H9 (cell line): ENCODE results near the gene ARFGAP1. TPM values are rescaled to one million over a fixed set of nuclear protein-coding genes. Genes with fewer than 3 reads are reported as not detected.

Experiments used
- DNase-seq: peaks from one replicate; pipeline ENCODE4 v3.0.0-alpha.2; 2017
- H2AFZ ChIP-seq: one replicate; pipeline ENCODE4 v1.6.1; 2013; ENCODE audit warnings: mild to moderate bottlenecking, low read length, control low read depth, moderate library complexity
- H2AK5ac ChIP-seq: 2 replicates; pipeline ENCODE4 v1.6.1; 2013; ENCODE audit warnings: low read length, control low read depth, mixed read lengths; ENCODE audit not compliant: insufficient read length
- H2BK120ac ChIP-seq: one replicate; pipeline ENCODE4 v1.6.1; 2013; ENCODE audit warnings: low read depth, mild to moderate bottlenecking, low read length, control low read depth, inconsistent platforms; ENCODE audit not compliant: poor library complexity, severe bottlenecking
- H2BK12ac ChIP-seq: 2 replicates; pipeline ENCODE4 v1.6.1; 2013; ENCODE audit warnings: low read length, control low read depth, mixed read lengths, low read depth; ENCODE audit not compliant: insufficient read length
- H2BK15ac ChIP-seq: 2 replicates; pipeline ENCODE4 v1.6.1; 2013; ENCODE audit warnings: low read depth, low read length, control low read depth
- H2BK20ac ChIP-seq: one replicate; pipeline ENCODE4 v1.6.1; 2013; ENCODE audit warnings: low read depth, mild to moderate bottlenecking, low read length, control low read depth, inconsistent platforms; ENCODE audit not compliant: poor library complexity, severe bottlenecking
- H2BK5ac ChIP-seq: 2 replicates; pipeline ENCODE4 v1.6.1; 2013; ENCODE audit warnings: low read length, control low read depth, mixed read lengths; ENCODE audit not compliant: insufficient read length
- H3K14ac ChIP-seq: 2 replicates; pipeline ENCODE4 v1.6.1; 2013; ENCODE audit warnings: low read length, control low read depth; ENCODE audit not compliant: insufficient read depth
- H3K18ac ChIP-seq: 2 replicates; pipeline ENCODE4 v1.6.1; 2013; ENCODE audit warnings: low read depth, mild to moderate bottlenecking, mixed read lengths, low read length, control low read depth; ENCODE audit not compliant: insufficient read length
- H3K23ac ChIP-seq: 2 replicates; pipeline ENCODE4 v1.6.1; 2013; ENCODE audit warnings: low read length, control low read depth, mixed read lengths, low read depth; ENCODE audit not compliant: insufficient read length
- H3K23me2 ChIP-seq: 2 replicates; pipeline ENCODE4 v1.6.1; 2013; ENCODE audit warnings: low read depth, mild to moderate bottlenecking, mixed read lengths, low read length, control low read depth; ENCODE audit not compliant: insufficient read length, poor library complexity, severe bottlenecking
- H3K27ac ChIP-seq: 2 replicates; pipeline ENCODE4 v1.5.1; 2013; ENCODE audit warnings: low read length, control low read depth, mixed read lengths, low read depth; ENCODE audit not compliant: insufficient read length
- H3K27me3 ChIP-seq: 2 replicates; pipeline ENCODE4 v1.6.1; 2013; ENCODE audit warnings: low read length, control low read depth, inconsistent platforms; ENCODE audit not compliant: insufficient read depth
- H3K4ac ChIP-seq: 2 replicates; pipeline ENCODE4 v1.6.1; 2013; ENCODE audit warnings: low read depth, mild to moderate bottlenecking, control low read depth, inconsistent platforms, low read length, moderate library complexity
- H3K4me1 ChIP-seq: 2 replicates; pipeline ENCODE4 v1.6.1; 2013; ENCODE audit warnings: low read length, control low read depth, inconsistent platforms; ENCODE audit not compliant: insufficient read depth
- H3K4me2 ChIP-seq: 2 replicates; pipeline ENCODE4 v1.6.1; 2013; ENCODE audit warnings: low read length, control low read depth, mixed read lengths; ENCODE audit not compliant: insufficient read length, insufficient read depth
- H3K56ac ChIP-seq: 2 replicates; pipeline ENCODE4 v1.6.1; 2013; ENCODE audit warnings: low read depth, mild to moderate bottlenecking, mixed read lengths, low read length, control low read depth; ENCODE audit not compliant: insufficient read length
- H3K79me1 ChIP-seq: 2 replicates; pipeline ENCODE4 v1.6.1; 2013; ENCODE audit warnings: low read depth, mild to moderate bottlenecking, moderate library complexity, low read length, control low read depth, inconsistent platforms; ENCODE audit not compliant: insufficient read depth, poor library complexity, severe bottlenecking
- H3K79me2 ChIP-seq: 2 replicates; pipeline ENCODE4 v1.6.1; 2013; ENCODE audit warnings: low read length, control low read depth, inconsistent platforms; ENCODE audit not compliant: insufficient read depth
- H3K9ac ChIP-seq: 2 replicates; pipeline ENCODE4 v1.6.1; 2013; ENCODE audit warnings: low read length, control low read depth, mixed read lengths; ENCODE audit not compliant: insufficient read length; ENCODE audit errors: extremely low read depth
- H3K9me3 ChIP-seq: one replicate; pipeline ENCODE4 v1.6.1; 2013; ENCODE audit warnings: low read depth, low read length, inconsistent platforms; ENCODE audit not compliant: control insufficient read depth
- H3T11ph ChIP-seq: one replicate; pipeline ENCODE4 v1.6.1; 2013; ENCODE audit warnings: mild to moderate bottlenecking, low read length, control low read depth, inconsistent platforms
- H4K20me1 ChIP-seq: one replicate; pipeline ENCODE4 v1.6.1; 2013; ENCODE audit not compliant: control insufficient read depth, insufficient read length, insufficient read depth
- H4K5ac ChIP-seq: 2 replicates; pipeline ENCODE4 v1.6.1; 2013; ENCODE audit warnings: low read depth, mild to moderate bottlenecking, mixed read lengths, low read length, control low read depth; ENCODE audit not compliant: insufficient read length
- H4K8ac ChIP-seq: replicated peaks from 2 replicates; pipeline ENCODE4 v1.6.1; 2013; ENCODE audit warnings: low read length, control low read depth, mixed read lengths, low read depth; ENCODE audit not compliant: insufficient read length
- H4K91ac ChIP-seq: 2 replicates; pipeline ENCODE4 v1.6.1; 2013; ENCODE audit warnings: low read depth, mild to moderate bottlenecking, moderate library complexity, mixed read lengths, low read length, control low read depth; ENCODE audit not compliant: insufficient read length
- H3K27ac Mint-ChIP-seq, 3 experiments: 2 replicates in 2 of 3; 3 replicates in 1 of 3; pipeline ENCODE4 v1.8.0; 2020 to 2021; ENCODE audit warnings: mixed read lengths in 3 of 3, mild to moderate bottlenecking in 1 of 3, moderate library complexity in 1 of 3
- H3K27me3 Mint-ChIP-seq: 2 replicates; pipeline ENCODE4 v1.8.0; 2021; ENCODE audit warnings: low read depth, mild to moderate bottlenecking, moderate library complexity, mixed read lengths
- H3K36me3 Mint-ChIP-seq, 3 experiments: 2 replicates in 2 of 3; 3 replicates in 1 of 3; pipeline ENCODE4 v1.8.0; 2020 to 2021; ENCODE audit warnings: low read depth in 3 of 3, mixed read lengths in 3 of 3; ENCODE audit not compliant: insufficient read depth in 1 of 3
- H3K4me1 Mint-ChIP-seq, 2 experiments: 2 replicates each; pipeline ENCODE4 v1.8.0; 2020; ENCODE audit warnings: mixed read lengths in 2 of 2
- H3K4me3 Mint-ChIP-seq, 2 experiments: 2 replicates in 1 of 2; 3 replicates in 1 of 2; pipeline ENCODE4 v1.8.0; 2020 to 2021; ENCODE audit warnings: mild to moderate bottlenecking in 2 of 2, mixed read lengths in 2 of 2, moderate library complexity in 1 of 2
- H3K9me3 Mint-ChIP-seq, 2 experiments: 2 replicates in 1 of 2; 3 replicates in 1 of 2; pipeline ENCODE4 v1.8.0; 2020; ENCODE audit warnings: mild to moderate bottlenecking in 2 of 2, mixed read lengths in 2 of 2, moderate library complexity in 1 of 2
- CTCF ChIP-seq: fragments of 200-600 bp; sonication (generic); conservative IDR thresholded peaks from 3 replicates; pipeline ENCODE4 v1.8.0; 2021; ENCODE audit warnings: antibody characterized with exemption, mild to moderate bottlenecking
- WGBS: extraction: QIAGEN DNeasy Blood & Tissue Kit; methylation state at CpG from one replicate; pipeline ENCODE4 v1.1.7; 2013; ENCODE audit warnings: missing lambda C conversion rate, low lambda C conversion rate, mixed read lengths; ENCODE audit not compliant: insufficient read length; ENCODE audit errors: extremely low coverage; 5-methylcytosine and 5-hydroxymethylcytosine counted together
- total RNA-seq: library from RNA; stranded (reverse); gene quantifications from 2 replicates; pipeline ENCODE4 v1.2.1, GENCODE V29; 2021

The ARFGAP1 gene
- total RNA-seq, 1 experiment from 2014 or later, result 114 TPM

DNA sequence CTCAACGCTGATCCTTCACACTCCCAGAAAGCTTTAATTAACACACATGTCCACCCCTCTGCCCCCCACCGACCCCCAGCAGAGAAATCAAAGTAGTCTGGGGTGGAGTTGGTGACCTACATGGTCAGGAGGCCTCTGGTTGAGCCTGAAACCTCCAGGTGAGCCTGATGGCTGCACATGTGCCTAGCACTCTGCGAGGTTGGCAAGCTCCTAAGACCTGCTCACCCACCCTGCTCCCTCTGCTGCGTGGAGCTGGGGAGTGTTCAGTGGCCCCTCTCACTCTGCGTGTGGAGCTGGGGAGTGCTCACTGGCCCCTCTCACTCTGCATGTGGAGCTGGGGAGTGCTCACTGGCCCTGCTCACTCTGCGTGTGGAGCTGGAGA, 48.8 kb upstream of the ARFGAP1 start:
- Histone ChIP-seq H3K56ac (no peak overlapping the region), H3K27me3 (no peaks in the 10 kb centered on the region), H4K91ac (no peak overlapping the region), H2AK5ac (no peak overlapping the region), H3K23ac (no peak overlapping the region), H2BK15ac (no peak overlapping the region), H2BK5ac (no peak overlapping the region), H4K5ac (no peak overlapping the region), H3K9me3 (no peaks in the 10 kb centered on the region), H3K27ac (no peak overlapping the region), H4K8ac (no peak overlapping the region), H3K23me2 (no peaks in the 10 kb centered on the region), H2BK120ac (no peak overlapping the region), H3K4me2 (no peak overlapping the region), H3T11ph (no peak overlapping the region), H2BK20ac (no peak overlapping the region), H2BK12ac (no peak overlapping the region), H4K20me1 (no peaks in the 10 kb centered on the region), H3K4ac (no peak overlapping the region), H3K14ac (no peak overlapping the region), H3K18ac (no peak overlapping the region), H3K9ac (no peak overlapping the region), H3K79me2 (no peaks in the 10 kb centered on the region), H3K79me1 (no peaks in the 10 kb centered on the region), H3K4me1 (no peaks in the 10 kb centered on the region), H2AFZ (no peak overlapping the region)
- H3K4me1 Mint-ChIP-seq, result peaks cover 5 to 44% of the 10 kb centered on the region in 2 experiments
- DNase-seq, result no peak
- H3K36me3 Mint-ChIP-seq, result no peaks in the 10 kb centered on the region
- peaks cover 29% of the 10 kb centered on the region for H3K27me3 Mint-ChIP-seq
- WGBS, result no CpG with 5 or more reads among the region's 6 CpGs
- H3K27ac Mint-ChIP-seq, result no peak overlapping the region
- H3K4me3 Mint-ChIP-seq, result no peak overlapping the region
- no peak for TF ChIP-seq CTCF
- H3K9me3 Mint-ChIP-seq, result peaks cover 0 to 1% of the 10 kb centered on the region in 2 experiments; a peak in 1 of 5 replicates
